HG03066 (cell line): ENCODE results near the gene ZNF761.
A peak's percentile ranks its signal among the peaks of the same experiment; 100 is the strongest.
"Not testable (repeated sequence)": the region's sequence is repeated elsewhere in the genome, so short reads cannot be mapped to it uniquely, and the experiment has no call there.

Experiments used
- ATAC-seq: cut with Tn5 transposase; IDR thresholded peaks from one replicate; pipeline ENCODE4 v1.9.1; 2021; ENCODE audit warnings: low read depth; ENCODE audit not compliant: unreplicated experiment

ZNF761 gene

GRCh38 chr19:53455828-53456227 lies 24.0 kb downstream of the ZNF761 start:
- ATAC-seq: no peak

DNA sequence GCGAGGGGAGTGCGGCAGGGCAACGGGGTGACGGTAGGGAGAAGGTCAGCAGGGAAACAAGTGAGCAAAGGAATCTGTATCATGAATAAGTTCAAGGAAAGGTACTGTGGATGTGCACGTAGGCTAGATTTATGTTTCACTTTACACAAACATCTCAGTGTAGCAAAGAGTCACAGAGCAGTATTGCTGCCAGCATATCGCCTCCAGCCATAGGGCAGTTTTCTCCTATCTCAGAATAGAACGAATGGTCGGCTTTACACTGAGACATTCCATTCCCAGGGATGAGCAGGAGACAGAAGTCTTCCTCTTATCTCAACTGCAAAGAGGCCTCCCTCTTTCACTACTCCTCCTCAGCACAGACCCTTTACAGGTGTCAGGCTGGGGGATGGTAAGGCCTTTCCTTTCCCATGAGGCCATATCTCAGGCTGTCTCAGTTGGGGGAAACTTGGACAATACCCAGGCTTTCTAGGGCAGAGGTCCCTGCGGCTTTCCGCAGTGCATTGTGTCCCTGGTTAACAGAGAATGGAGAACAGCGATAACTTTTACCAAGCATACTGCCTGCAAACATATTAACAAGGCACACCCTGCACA lies 28.4 kb downstream of the ZNF761 start:
- not testable (repeated sequence) for ATAC-seq

DNA sequence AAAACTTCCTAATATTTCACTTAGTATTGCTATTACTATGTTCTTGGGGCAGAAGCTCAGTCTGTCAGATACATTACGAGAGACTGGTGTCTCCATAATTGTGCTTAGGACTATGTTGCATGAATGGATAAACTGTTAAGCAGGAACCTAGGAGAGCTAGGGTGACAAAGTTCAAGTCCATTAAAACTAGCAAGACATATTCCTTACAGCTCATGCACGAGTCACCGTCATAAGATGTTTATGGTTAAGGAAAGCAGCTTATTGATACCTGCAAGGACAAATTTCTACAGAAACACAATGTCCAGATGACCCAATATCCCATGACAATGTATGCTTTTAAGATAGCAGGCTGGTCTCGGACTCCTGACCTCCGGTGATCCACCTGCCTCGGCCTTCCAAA lies 30.1 kb downstream of the ZNF761 start:
- ATAC-seq: no peak

GRCh38 chr19:53462861-53463260 lies 31.1 kb downstream of the ZNF761 start:
- ATAC-seq: no peak

- ATAC-seq: no peak
Measured at GRCh38 chr19:53463263-53463662, 31.5 kb downstream of the ZNF761 start.

GRCh38 chr19:53466726-53467484 lies 35.1 kb downstream of the ZNF761 start:
- ATAC-seq: peak; percentile 21

GRCh38 chr19:53467485-53468262 lies 35.9 kb downstream of the ZNF761 start, which contains the start of gene ZNF813:
ZNF813 (plus strand) TSS chr19:53467733; CDS start chr19:53483823, 16,090 bp downstream.
- peak; percentile 71 for ATAC-seq

DNA sequence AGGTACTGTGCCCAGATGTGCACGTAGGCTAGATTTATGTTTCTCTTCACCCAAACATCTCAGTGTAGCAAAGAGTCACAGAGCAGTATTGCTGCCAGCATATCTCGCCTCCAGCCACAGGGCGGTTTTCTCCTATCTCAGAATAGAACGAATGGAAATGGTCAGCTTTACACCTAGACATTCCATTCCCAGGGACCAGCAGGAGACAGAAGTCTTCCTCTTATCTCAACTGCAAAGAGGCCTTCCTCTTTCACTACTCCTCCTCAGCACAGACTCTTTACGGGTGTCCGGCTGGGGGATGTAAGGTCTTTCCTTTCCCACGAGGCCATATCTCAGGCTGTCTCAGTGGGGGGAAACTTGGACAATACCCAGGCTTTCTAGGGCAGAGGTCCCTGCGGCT lies 36.8 kb downstream of the ZNF761 start:
- ATAC-seq: not testable (repeated sequence)

- ATAC-seq: no peak
Measured at GRCh38 chr19:53471916-53472315, 40.1 kb downstream of the ZNF761 start.

DNA sequence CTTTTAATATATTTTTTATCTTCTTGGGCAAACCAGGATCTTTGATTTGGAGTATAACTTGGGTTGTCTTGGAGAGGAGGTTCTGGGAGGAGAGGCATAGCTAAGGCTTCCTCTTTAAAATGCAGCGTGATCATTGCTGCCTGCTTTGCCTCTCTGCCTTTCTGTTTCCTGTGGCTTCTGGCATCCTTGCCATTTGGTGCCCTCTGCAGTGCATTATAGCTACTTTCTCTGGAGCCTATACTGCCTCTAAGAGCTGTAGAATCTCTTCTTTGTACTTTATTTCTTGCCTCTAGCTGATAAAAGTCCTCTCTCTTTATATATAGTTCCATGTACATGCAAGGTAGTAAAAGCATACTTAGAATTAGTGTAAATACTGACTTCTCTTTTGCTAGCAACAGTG lies 43.0 kb downstream of the ZNF761 start:
- ATAC-seq: not testable (repeated sequence)

DNA sequence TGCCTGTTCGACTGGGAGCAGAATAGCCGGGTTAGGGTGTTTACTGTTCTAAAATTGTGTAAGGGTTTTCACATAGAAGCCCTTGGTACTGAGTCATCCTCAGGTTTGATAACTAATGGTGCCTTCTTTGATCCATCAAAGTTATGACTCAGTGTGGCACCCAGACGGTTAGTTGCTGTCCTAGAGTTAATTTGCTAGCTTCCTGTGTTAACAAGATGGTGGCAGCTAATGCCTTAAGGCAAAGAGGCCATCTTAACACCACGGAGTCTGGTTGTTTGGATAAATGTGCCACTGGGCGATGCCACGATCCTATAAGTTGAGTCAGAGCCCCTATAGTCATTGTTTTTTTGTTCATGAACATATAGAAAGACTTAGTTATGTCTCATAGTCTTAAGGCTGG lies 43.7 kb downstream of the ZNF761 start:
- not testable (repeated sequence) for ATAC-seq

DNA sequence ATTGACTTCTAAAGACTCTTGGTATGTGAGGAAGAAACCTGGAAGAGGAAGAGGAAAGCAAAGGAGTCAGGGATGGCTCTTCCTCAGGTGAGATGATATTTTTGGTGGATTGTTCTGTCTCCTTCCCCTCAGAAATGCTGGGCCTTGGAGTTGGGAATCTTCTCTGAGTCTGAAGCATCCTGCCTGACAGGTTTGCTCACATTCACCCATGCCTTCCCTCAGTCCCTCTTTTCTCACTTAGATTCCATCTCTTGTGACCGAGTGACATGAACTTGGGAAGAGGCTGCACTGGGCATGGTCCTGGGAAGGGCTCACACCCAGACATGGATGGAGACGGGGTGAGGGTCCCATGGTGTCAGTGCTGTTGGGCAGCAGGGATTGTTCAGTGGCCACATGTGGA lies 52.0 kb downstream of the ZNF761 start:
- not testable (repeated sequence) for ATAC-seq

- ATAC-seq: no peak
Measured at GRCh38 chr19:53485046-53486004, 53.5 kb downstream of the ZNF761 start.

DNA sequence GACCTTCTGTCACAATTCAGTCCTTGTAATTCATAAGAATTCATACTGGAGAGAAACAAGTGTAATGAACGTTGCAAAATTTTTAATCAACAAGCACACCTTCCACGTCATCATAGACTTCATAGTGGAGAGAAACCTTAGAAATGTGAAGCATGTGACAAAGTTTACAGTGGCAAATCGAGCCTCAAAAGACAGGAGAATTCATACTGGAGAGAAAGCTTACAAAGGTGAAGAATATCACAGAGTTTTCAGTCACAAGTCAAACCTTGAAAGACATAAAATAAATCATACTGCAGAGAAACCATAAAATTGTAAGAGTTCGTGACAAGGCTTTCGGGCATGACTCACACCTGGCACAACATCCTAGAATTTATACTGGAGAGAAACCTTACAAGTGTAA lies 60.4 kb downstream of the ZNF761 start:
- no peak for ATAC-seq

DNA sequence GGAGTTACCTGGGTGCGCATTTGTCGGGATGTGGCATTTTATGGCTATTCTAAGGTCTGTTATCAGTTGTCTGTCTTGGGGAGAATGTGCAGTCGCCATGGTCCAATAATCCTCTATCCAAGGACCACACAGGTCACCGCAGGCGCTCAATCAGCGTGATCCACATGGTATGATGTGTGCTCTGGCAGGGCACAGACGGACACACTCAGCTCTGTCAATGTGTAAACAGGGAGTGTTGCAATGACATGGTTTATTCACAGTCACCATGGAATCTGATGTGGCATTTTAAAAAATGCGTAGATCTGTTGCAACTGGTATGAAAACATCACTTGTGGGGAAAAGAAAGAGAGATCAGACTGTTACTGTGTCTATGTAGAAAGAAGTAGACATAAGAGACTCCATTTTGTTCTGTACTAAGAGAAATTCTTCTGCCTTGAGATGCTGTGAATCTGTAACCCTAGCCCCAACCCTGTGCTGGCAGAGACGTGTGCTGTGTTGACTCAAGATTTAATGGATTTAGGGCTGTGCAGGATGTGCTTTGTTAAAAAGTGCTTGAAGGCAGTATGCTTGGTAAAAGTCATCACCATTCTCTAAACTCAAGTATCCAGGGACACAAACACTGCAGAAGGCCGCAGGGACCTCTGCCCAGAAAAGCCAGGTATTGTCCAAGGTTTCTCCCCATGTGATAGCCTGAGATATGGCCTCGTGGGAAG lies 65.7 kb downstream of the ZNF761 start:
- ATAC-seq: not testable (repeated sequence)

- not testable (repeated sequence) for ATAC-seq
Measured at GRCh38 chr19:53498024-53498395, 66.2 kb downstream of the ZNF761 start.

DNA sequence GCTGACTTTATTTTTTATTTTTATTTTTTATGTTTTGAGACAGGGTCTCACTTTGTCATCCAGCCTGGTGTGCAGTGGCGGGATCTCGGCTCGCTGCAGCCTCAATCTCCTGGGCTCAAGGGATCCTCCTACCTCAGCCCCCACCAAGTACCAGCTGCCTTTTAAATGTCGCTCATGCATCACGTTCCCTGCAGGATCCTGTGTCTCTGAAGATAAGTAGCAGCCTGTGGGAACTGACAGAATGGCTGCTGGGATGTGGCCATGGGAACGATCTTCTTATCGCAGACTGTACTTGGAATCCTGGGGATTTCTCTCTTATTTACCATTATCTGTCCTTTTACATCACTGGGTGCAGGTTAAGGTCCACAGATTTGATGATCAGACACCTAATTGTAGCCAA lies 71.4 kb downstream of the ZNF761 start:
- ATAC-seq: not testable (repeated sequence)

DNA sequence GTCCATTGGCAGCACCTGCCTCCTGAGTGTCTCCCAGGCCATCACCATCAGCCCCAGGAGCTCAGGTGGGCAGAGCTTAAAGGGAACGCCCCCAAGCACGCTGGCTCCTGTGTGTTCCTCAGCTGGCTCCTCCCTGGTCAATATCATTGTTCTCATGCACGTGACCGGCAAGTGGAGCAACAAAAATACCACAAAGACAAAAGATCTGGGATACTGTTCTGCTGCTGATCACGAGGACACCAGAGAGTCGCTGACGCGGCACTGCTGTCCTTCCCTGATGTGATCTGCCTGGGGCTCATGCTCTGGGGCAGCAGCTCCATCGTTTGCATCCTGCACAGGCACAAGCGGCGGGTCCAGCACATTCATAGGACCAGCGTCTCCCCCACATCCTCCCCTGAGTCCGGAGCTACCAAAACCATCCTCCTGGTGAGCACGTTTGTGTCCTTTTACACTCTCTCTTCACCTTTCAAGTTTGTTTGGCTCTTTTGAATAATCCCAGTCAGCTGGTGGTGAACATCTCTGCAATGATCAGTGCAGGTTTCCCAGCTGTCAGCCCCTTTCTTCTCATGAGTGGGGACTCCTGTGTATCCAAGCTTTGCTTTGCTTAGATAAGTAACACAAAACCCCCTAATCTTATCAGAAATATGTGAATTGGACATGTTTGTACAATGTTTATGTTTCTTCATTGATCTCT lies 72.0 kb downstream of the ZNF761 start:
- ATAC-seq: not testable (repeated sequence)

DNA sequence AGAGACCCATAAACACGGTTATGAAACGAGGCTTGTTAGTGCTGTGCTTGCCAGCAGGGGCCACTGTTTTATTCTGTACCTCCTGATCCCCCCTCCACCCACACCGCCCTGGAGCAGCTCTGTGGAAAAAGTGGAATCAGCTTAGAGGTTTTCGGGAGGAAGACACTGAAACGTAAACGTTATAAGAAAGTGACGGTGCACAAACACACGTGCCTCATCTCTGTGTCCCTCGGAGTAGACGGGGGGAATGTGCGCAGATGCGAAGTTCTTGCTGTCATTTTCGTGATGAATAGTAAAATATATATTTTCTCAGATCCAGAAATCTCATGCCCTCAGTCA lies 72.5 kb downstream of the ZNF761 start:
- ATAC-seq: not testable (repeated sequence)
